GM12878 (cell line): ENCODE data around the gene CUEDC1. TPM values are rescaled to one million over a fixed set of nuclear protein-coding genes. Genes with fewer than 3 reads are reported as not detected.
A peak's percentile ranks its signal among the peaks of the same experiment; 100 is the strongest.

Experiments
- BACH1 ChIP-seq: fragments of 450-650 bp; IDR thresholded peaks from 2 replicates; pipeline ENCODE4 v1.6.1; 2017; ENCODE audit warnings: mild to moderate bottlenecking, borderline replicate concordance
- BHLHE40 ChIP-seq, 2 experiments: fragments of 450-650 bp in 1 of 2; IDR thresholded peaks; 2 replicates each; pipeline ENCODE4 v1.6.1; 2011 to 2017; ENCODE audit warnings: low read depth in 2 of 2, borderline replicate concordance in 1 of 2, improper control_type of control experiment in 1 of 2, low read length in 1 of 2, mild to moderate bottlenecking in 1 of 2
- EZH2 ChIP-seq: IDR thresholded peaks from 2 replicates; pipeline ENCODE4 v1.6.1; 2012; ENCODE audit warnings: low read depth, mild to moderate bottlenecking, control low read depth, inconsistent platforms, low read length, borderline replicate concordance; ENCODE audit not compliant: control insufficient read depth
- GATAD2B ChIP-seq: fragments of 450-650 bp; conservative IDR thresholded peaks from 2 replicates; pipeline ENCODE4 v1.6.1; 2017; ENCODE audit warnings: low read depth, mild to moderate bottlenecking, moderate library complexity
- MYB ChIP-seq: fragments of 150-350 bp; IDR thresholded peaks from 2 replicates; pipeline ENCODE4 v1.6.1; 2014; ENCODE audit warnings: mild to moderate bottlenecking, low read depth, low read length, borderline replicate concordance
- NBN ChIP-seq: fragments of 450-650 bp; IDR thresholded peaks from 2 replicates; pipeline ENCODE4 v1.6.1; 2016
- PML ChIP-seq: IDR thresholded peaks from 2 replicates; pipeline ENCODE4 v1.6.1; 2012; ENCODE audit warnings: low read length, inconsistent platforms
- POLR2AphosphoS5 ChIP-seq: IDR thresholded peaks from 2 replicates; pipeline ENCODE4 v1.6.1; 2011; ENCODE audit warnings: mild to moderate bottlenecking, low read length, inconsistent platforms
- SIN3A ChIP-seq: IDR thresholded peaks from 2 replicates; pipeline ENCODE4 v1.6.1; 2012; ENCODE audit warnings: low read depth, low read length, improper control_type of control experiment
- SREBF1 ChIP-seq: IDR thresholded peaks from 2 replicates; pipeline ENCODE4 v1.6.1; 2012; ENCODE audit warnings: mild to moderate bottlenecking, low read length
- ZNF622 ChIP-seq: fragments of 450-650 bp; IDR thresholded peaks from 2 replicates; pipeline ENCODE4 v1.6.1; 2017; ENCODE audit warnings: mild to moderate bottlenecking, inconsistent platforms
- ZNF687 ChIP-seq: fragments of 450-650 bp; IDR thresholded peaks from 2 replicates; pipeline ENCODE4 v1.6.1; 2017; ENCODE audit warnings: mild to moderate bottlenecking, moderate library complexity
- polyA plus RNA-seq, 11 experiments: library from polyadenylated mRNA; depleted of rRNA in 4 of 11; unstranded in 6 of 11; stranded (reverse) in 5 of 11; fragments of >200 nt; fragmentation: Nextera tagmentation in 4 of 11; fragmentation: Illumina TruSeq in 1 of 11; extraction: Ambion mirVana in 4 of 11; extraction: Trizol in 1 of 11; gene quantifications; 1 replicate in 1 of 11; 2 replicates in 10 of 11; pipeline versions ENCODE4 v1.2.1 to v1.2.3, GENCODE V29; 2011 to 2016; ENCODE audit warnings: inconsistent platforms in 2 of 11, missing spikeins in 2 of 11, low read depth in 1 of 11
- total RNA-seq, 4 experiments: library from RNA; depleted of rRNA in 3 of 4; stranded (reverse); fragments of >200 nt in 3 of 4; fragmentation: Illumina TruSeq in 1 of 4; extraction: Trizol in 1 of 4; gene quantifications; 2 replicates each; pipeline versions ENCODE4 v1.2.1 to v1.2.3, GENCODE V29; 2013 to 2021

Gene CUEDC1
- total and polyA plus RNA-seq, 10 of the 15 experiments (the other 5 are each of a cell fraction or from before 2014, with no cell fraction given) = 0.24 to 7.4 (median 1.8) TPM

DNA sequence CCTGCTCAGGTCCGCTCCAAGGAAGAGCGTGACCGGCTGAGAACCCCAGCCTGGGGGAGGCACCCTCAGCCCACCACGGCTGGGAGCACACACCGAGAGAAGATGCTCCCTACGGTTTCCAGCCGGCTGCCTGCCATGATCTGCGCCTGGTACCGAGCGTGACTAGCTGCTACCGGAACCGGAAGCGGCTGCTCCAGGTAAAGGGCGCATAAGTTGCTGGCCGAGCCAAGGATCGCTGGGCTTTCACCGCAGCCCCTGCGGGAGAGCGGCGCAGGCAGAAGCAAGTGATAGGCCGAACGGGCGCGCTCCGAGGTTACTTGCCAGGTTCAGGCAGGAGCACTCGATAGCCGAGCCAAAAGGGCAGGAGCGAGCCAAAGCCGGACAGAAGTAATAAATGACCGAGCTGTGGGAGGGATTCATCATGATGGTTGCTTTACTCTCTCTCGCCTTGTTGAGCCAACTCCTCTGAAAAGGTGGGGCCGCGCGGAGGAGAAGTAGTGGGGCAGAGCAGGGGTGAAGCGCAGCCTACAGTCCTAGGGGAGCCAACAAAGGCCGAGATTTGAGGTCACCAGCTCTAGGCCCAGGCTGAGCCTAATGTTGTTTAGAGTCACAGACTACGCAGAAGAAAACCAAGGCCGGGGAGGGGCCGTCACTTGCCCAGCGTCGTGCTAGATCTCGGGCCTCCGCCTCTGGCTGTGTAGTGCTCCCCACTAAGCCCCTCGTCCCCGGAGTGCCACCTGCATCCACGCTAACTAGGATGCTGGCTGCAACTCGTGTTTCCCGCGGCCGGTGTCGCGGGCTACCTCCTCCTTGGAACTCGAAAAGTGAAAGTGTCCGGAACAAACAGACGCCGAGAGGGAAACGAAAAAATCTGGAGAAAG, 105.1 kb downstream of the CUEDC1 start, which contains the start of gene MRPS23 (continued):
- peak; percentile 53; the same call in 1 of the 2 replicates for TF ChIP-seq ZNF687
- peak; percentile 91 for TF ChIP-seq NBN
- peak; percentile 96 for TF ChIP-seq SIN3A
- no peak for TF ChIP-seq EZH2
- TF ChIP-seq MYB = no peak
- peak; percentile 81 for TF ChIP-seq POLR2AphosphoS5
- no peak for TF ChIP-seq SREBF1
- no peak; the same call in 1 of the 2 replicates for TF ChIP-seq BACH1
- peak; percentile 91 to 95 for TF ChIP-seq BHLHE40 (IDR thresholded peaks at IDR 0.05; ENCODE audit: borderline replicate concordance in 1 of 2, low read depth in 2 of 2, low read length in 1 of 2)
- 0 out of 2 replicates have a peak, but pooled peaks have one; percentile 58 for TF ChIP-seq GATAD2B
- no peak for TF ChIP-seq ZNF622
- peak; percentile 66; the same call in 1 of the 2 replicates for TF ChIP-seq PML
